ENCODE measurements around the gene SVOP. TPM values are rescaled to one million over a fixed set of nuclear protein-coding genes. Genes with fewer than 3 reads are reported as not detected.

The SVOP gene
- total and polyA plus RNA-seq, 2 of the 8 experiments (the other 6 are each of a cell fraction or from before 2014, with no cell fraction given): 0.06 TPM; not detected in 1

DNA sequence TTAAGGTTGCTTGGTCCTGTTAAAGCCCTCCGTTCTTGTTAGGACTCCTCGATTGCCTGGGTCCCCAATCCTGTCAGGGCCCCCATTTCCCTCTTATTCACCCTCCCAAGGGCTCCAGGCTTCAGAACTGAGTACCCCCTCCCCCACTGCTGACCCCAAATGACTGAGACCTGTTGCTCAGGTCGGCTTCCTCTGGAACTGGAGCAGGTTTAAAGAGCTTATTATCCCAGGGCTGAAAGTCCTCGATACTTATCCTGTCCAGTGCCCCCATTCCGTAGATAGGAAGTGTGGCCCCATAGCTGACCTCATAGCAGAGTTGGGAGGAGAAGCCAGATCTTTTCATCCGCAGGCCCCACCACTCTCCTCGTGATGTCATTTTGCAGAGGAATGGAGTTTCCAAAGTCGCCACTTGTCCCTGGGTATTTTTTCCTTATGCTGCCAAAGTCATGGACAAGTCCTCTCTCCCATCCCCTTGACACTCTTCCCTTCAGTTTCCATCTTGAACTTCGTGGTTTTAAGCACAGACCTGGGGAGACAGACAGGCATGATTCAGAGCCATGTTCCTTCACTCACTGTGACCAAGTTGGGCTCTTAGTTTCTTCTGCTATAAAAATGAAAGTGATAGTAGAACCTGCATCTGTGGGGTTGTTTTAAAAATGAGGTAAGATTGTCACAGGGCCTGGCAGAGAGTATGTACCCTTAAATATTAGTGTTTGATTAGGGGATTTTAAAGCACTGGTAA lies 32.7 kb upstream of the SVOP start:
- H3K14ac ChIP-seq (ENCODE audit: insufficient read length): no peak overlapping the region
- H4K8ac ChIP-seq (ENCODE audit: extremely low read depth, insufficient read depth, low read length): no peak overlapping the region; the same call in 1 of the 2 replicates
- peak overlapping the region; percentile 78 to 95 (median 88); a peak in 7 of 8 replicates for H3K4me3 ChIP-seq (ENCODE audit: extremely low read depth in 1 of 4, insufficient read depth in 2 of 4, low read depth in 3 of 4, low read length in 4 of 4)
- no peaks in the 10 kb centered on the region for H3K23me2 ChIP-seq (ENCODE audit: low read depth, low read length)
- WGBS, 2 experiments (ENCODE audit: extremely low coverage in 1 of 2, insufficient coverage in 1 of 2, insufficient read length in 1 of 2, insufficient replicate concordance in 2 of 2, low coverage in 1 of 2, low lambda C conversion rate in 2 of 2, missing lambda C conversion rate in 1 of 2): 56% methylated on average over 9 of the region's 9 CpGs; no CpG with 5 or more reads in 1 of the 2 experiments
- H2BK120ac ChIP-seq (replicated peaks; ENCODE audit: low read depth, low read length): no peak overlapping the region
- H3K4me1 ChIP-seq (replicated peaks in 1 of 4; ENCODE audit: control insufficient read depth in 3 of 4, insufficient read depth in 4 of 4, low read length in 3 of 4): no peaks in the 10 kb centered on the region; a peak in 1 of 7 replicates
- H3K9me3 ChIP-seq (ENCODE audit: insufficient read depth in 2 of 2, low read depth in 1 of 2, low read length in 1 of 2): no peaks in the 10 kb centered on the region
- no peak overlapping the region for H4K5ac ChIP-seq (ENCODE audit: insufficient read length, low read depth, low read length)
- H3K27ac ChIP-seq (ENCODE audit: low read depth, low read length): no peak overlapping the region
- H2BK12ac ChIP-seq (ENCODE audit: low read depth, low read length): no peak overlapping the region
- H2AFZ ChIP-seq (ENCODE audit: low read length): 0 out of 2 replicates have a peak overlapping the region, but pooled peaks have one; percentile 63
- no peak overlapping the region for H2BK20ac ChIP-seq (ENCODE audit: low read length)
- H2BK5ac ChIP-seq (ENCODE audit: low read depth, low read length): no peak overlapping the region
- DNase-seq (ENCODE audit: low read depth in 1 of 2, low spot score in 2 of 2) (no peak), FAIRE-seq (no peak)
- no peaks in the 10 kb centered on the region for H3K79me1 ChIP-seq (ENCODE audit: low read depth, low read length)
- H4K20me1 ChIP-seq (replicated peaks in 1 of 2; ENCODE audit: control insufficient read depth in 1 of 2, insufficient read depth in 2 of 2, low read length in 2 of 2): no peaks in the 10 kb centered on the region
- no peak overlapping the region for H3K23ac ChIP-seq (ENCODE audit: insufficient read length)
- no peak overlapping the region for H4K91ac ChIP-seq (replicated peaks; ENCODE audit: insufficient read length, low read length)
- H3K9ac ChIP-seq (replicated peaks in 1 of 4; ENCODE audit: extremely low read depth in 1 of 4, low read depth in 3 of 4, low read length in 3 of 4): peak overlapping the region in 1 of 4 experiments; percentile 37; a peak in 2 of 7 replicates
- CTCF ChIA-PET (ENCODE audit: partially characterized antibody): interaction anchor here (1.0 to 1.9 kb wide), 3 partner anchors 14 to 210 kb away, joined by 3 to 6 read pairs (median 5); no protein-coding TSS in a partner anchor
- H3K4ac ChIP-seq (replicated peaks; ENCODE audit: insufficient read length, low read depth, low read length): no peak overlapping the region
- POLR2A ChIA-PET (ENCODE audit: partially characterized antibody): interaction anchor here (1.5 kb wide), 1 partner anchor 42 kb away, joined by 4 read pairs; no protein-coding TSS in a partner anchor
- H3K36me3 ChIP-seq (ENCODE audit: control insufficient read depth in 2 of 4, insufficient read depth in 4 of 4, low read length in 3 of 4): no peaks in the 10 kb centered on the region
- no peaks in the 10 kb centered on the region for H3K27me3 ChIP-seq (replicated peaks in 1 of 4; ENCODE audit: control insufficient read depth in 3 of 4, extremely low read depth in 1 of 4, insufficient read depth in 3 of 4, low read length in 3 of 4)
- no peak overlapping the region for H3K18ac ChIP-seq (ENCODE audit: extremely low read depth, low read length)
- H3K4me2 ChIP-seq (ENCODE audit: insufficient read depth in 1 of 2, low read depth in 2 of 2, low read length in 2 of 2): peak overlapping the region; percentile 91
- no peak overlapping the region for H3K56ac ChIP-seq (replicated peaks; ENCODE audit: insufficient read length, low read depth, low read length)
- H2AK5ac ChIP-seq (ENCODE audit: low read depth, low read length): no peak overlapping the region
- no peaks in the 10 kb centered on the region for H3K79me2 ChIP-seq (ENCODE audit: control insufficient read depth in 1 of 2, insufficient read depth in 2 of 2, low read length in 2 of 2)
- H2BK15ac ChIP-seq (ENCODE audit: low read length): no peak overlapping the region
- TF ChIP-seq, protein P1, sequence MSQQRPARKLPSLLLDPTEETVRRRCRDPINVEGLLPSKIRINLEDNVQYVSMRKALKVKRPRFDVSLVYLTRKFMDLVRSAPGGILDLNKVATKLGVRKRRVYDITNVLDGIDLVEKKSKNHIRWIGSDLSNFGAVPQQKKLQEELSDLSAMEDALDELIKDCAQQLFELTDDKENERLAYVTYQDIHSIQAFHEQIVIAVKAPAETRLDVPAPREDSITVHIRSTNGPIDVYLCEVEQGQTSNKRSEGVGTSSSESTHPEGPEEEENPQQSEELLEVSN (IDR thresholded peaks at IDR 0.05): no peak
- TF ChIP-seq POLR2AphosphoS5 (IDR thresholded peaks at IDR 0.05; ENCODE audit: low read depth, low read length) (no peak), SAP30 (IDR thresholded peaks at IDR 0.05; ENCODE audit: insufficient read depth, insufficient replicate concordance, low read length) (no peak), KDM4A (IDR thresholded peaks at IDR 0.05; ENCODE audit: low read depth, low read length, severe bottlenecking) (no peak)
- TF ChIP-seq, protein P2, sequence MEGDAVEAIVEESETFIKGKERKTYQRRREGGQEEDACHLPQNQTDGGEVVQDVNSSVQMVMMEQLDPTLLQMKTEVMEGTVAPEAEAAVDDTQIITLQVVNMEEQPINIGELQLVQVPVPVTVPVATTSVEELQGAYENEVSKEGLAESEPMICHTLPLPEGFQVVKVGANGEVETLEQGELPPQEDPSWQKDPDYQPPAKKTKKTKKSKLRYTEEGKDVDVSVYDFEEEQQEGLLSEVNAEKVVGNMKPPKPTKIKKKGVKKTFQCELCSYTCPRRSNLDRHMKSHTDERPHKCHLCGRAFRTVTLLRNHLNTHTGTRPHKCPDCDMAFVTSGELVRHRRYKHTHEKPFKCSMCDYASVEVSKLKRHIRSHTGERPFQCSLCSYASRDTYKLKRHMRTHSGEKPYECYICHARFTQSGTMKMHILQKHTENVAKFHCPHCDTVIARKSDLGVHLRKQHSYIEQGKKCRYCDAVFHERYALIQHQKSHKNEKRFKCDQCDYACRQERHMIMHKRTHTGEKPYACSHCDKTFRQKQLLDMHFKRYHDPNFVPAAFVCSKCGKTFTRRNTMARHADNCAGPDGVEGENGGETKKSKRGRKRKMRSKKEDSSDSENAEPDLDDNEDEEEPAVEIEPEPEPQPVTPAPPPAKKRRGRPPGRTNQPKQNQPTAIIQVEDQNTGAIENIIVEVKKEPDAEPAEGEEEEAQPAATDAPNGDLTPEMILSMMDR (IDR thresholded peaks at IDR 0.05; ENCODE audit: control extremely low read depth in 1 of 3, insufficient read depth in 1 of 3, low read depth in 1 of 3, low read length in 3 of 3): no peak
- TF ChIP-seq, protein P3, sequence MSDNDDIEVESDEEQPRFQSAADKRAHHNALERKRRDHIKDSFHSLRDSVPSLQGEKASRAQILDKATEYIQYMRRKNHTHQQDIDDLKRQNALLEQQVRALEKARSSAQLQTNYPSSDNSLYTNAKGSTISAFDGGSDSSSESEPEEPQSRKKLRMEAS (IDR thresholded peaks at IDR 0.05): no peak
